Skeletal muscle cell (primary cell): Measurements from ENCODE around the gene CIDEC.

Experiments used
- DNase-seq: peaks from one replicate; pipeline ENCODE4 v3.0.0-alpha.2; 2010; ENCODE audit warnings: low read depth
- H3K4me3 ChIP-seq: 2 replicates; pipeline ENCODE4 v1.5.1; 2011; ENCODE audit warnings: low read depth, mild to moderate bottlenecking, control low read depth, low read length, moderate library complexity

The CIDEC gene

GRCh38 chr3:9825451-9826040 lies 54.5 kb downstream of the CIDEC start:
- DNase-seq = no peak

DNA sequence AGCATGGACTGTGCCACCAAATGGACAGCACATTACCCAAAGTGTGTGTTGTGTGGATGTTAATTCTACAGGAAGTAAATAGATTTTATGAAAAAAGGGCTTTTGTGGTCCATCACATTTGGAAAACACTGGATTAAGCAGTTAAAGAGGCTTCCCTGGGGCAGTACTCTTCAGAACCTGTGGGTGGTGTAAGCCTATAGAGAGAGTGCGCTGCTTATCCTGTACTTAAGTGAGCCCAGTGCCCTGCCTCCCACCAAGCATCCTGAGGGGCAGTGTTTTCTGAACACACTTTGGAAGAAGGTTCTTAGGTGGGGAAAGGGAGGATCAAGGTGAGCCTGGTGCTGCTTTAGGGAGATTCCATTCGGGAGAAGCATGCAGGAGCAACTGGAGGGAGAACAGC lies 59.1 kb downstream of the CIDEC start:
- no peak overlapping the region for H3K4me3 ChIP-seq
- DNase-seq = no peak

More at GRCh38 chr3:9825451-9826040, 54.5 kb downstream of the CIDEC start:
- no peak overlapping the region for H3K4me3 ChIP-seq

- DNase-seq = no peak
- no peak overlapping the region for H3K4me3 ChIP-seq
Observed at GRCh38 chr3:9820543-9820942, 59.5 kb downstream of the CIDEC start.

DNA sequence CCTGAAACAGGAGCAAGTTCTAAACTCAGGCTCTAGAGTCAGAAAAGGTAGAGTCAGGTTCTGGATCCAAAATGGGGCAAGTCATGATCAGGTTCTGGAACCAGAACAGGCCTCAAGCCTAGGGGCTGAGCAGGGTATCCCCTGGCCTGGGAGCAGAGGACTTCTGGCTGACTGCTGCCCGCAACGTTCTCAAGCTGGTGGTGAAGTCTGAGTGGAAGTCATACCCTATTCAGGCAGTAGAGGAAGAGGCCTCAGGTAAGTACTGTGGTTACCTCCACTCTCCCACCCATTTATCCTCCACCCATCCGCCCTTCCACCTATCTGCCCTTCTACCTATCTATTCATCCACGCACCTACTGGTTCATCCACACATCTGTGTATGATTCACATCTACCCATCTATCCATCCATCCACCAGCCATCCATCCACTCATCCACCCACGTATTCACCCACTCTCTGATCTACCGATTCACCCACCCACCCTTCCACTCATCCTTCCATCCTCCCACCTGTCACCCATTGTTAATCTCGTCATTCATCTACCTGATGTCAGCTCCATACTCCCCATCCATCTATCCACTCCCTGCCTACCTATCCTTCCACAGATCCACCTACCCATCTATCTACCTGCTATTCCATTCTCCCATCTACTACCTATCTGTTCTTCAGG lies 61.3 kb downstream of the CIDEC start:
- H3K4me3 ChIP-seq = no peak overlapping the region
- no peak for DNase-seq

- no peak for DNase-seq
- H3K4me3 ChIP-seq = no peak overlapping the region
Observed at GRCh38 chr3:9817436-9817835, 62.6 kb downstream of the CIDEC start.
